ENCODE measurements around the gene TMEM260. TPM values are rescaled to one million over a fixed set of nuclear protein-coding genes. Genes with fewer than 3 reads are reported as not detected.

TMEM260 gene
- 12.1 TPM for total RNA-seq
- 10 to 100 TPM in 7 of 8 donors, 1 to 10 TPM in 1; 8.0 to 13.1 (median 10.8) TPM for polyA plus RNA-seq (ENCODE audit: insufficient read depth in 1 of 8, insufficient read length in 8 of 8, low replicate concordance in 1 of 8)
- long read RNA-seq, donor 1: 0 reads
- long read RNA-seq, donor 2: 0 reads
- long read RNA-seq, donor 3: 0 reads
- long read RNA-seq, donor 4, full-length matches to known transcripts: 1 of 1 reads
- long read RNA-seq, donor 4, partial matches to known transcripts: 0 of 1 reads
- long read RNA-seq, donor 4, other reads (novel, unspliced or antisense): 0 of 1 reads
- long read RNA-seq, donor 5, full-length matches to known transcripts: 2 of 2 reads
- long read RNA-seq, donor 5, partial matches to known transcripts: 0 of 2 reads
- long read RNA-seq, donor 5, other reads (novel, unspliced or antisense): 0 of 2 reads
- long read RNA-seq, donor 6: 0 reads
- long read RNA-seq, donor 7, full-length matches to known transcripts: 4 of 4 reads
- long read RNA-seq, donor 7, partial matches to known transcripts: 0 of 4 reads
- long read RNA-seq, donor 7, other reads (novel, unspliced or antisense): 0 of 4 reads
- long read RNA-seq, donor 8: 0 reads
- long read RNA-seq, donor 9, full-length matches to known transcripts: 1 of 1 reads
- long read RNA-seq, donor 9, partial matches to known transcripts: 0 of 1 reads
- long read RNA-seq, donor 9, other reads (novel, unspliced or antisense): 0 of 1 reads
- long read RNA-seq, donor 10, full-length matches to known transcripts: 4 of 4 reads
- long read RNA-seq, donor 10, partial matches to known transcripts: 0 of 4 reads
- long read RNA-seq, donor 10, other reads (novel, unspliced or antisense): 0 of 4 reads
- long read RNA-seq, donor 11: 0 reads

DNA sequence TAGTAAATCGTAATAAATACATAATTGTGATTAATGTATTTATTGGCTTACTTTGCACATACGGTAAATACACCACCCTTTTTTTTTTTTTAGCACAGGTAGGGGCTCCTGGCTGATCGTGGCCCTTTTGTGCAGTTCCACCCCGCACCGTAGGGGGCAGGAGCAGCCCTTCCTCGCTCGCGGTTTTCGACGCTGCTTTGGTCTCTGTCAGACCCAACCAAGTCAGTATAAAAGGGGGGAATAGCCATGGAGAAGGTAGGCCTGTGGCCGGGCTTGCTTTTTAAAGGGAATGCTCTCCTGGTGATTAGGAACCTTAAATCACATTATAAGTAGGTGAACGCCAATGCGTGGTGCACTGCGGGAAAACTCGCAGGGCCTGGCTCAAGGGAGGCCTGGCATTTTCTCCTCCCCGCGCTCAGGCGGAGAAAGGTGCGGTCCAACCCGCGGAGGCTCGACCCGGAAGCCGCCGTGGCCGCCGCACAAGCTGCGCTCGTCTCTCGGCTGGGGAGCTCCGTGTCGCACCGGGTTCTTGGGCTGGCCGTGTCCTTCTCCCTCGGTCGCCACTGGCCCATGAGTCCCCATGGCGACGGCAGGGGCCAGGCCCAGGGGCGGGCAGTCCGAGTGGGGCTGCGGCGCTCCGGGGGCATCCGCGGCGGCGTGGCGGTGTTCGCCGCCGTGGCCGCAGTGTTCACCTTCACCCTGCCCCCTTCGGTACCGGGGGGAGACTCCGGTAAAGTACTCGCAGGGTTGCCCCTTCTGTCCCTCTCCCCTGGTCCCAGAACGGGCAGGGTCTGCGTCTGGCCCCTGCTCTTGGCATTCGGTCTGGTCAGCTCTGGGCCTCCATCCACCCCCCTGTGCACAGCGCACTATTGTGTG lies at the start of gene TMEM260:
TMEM260 (plus strand) TSS at position 454 of the 876 bp plus-strand sequence; CDS start at position 571, 117 bp downstream.
- Histone ChIP-seq H3K27ac (ENCODE audit: low read length) (peak within 1 kb of the TSS; percentile 37), H3K4me3 (ENCODE audit: low read length) (peak within 1 kb of the TSS; percentile 90), H3K9me3 (replicated peaks; ENCODE audit: control insufficient read depth, low read depth, low read length) (no peaks in the 10 kb centered on the region), H3K27me3 (ENCODE audit: control insufficient read depth, insufficient read depth, low read length) (peaks cover under 1% of the 10 kb centered on the region), H3K36me3 (ENCODE audit: control insufficient read depth, insufficient read depth, low read length) (no peaks in the 10 kb centered on the region), H3K4me1 (ENCODE audit: control insufficient read depth, insufficient read depth, low read length) (peaks cover 5% of the 10 kb centered on the region)
- WGBS (ENCODE audit: insufficient coverage): under 1% methylated on average over 48 of the region's 60 CpGs
- peak; percentile 95 for DNase-seq

DNA sequence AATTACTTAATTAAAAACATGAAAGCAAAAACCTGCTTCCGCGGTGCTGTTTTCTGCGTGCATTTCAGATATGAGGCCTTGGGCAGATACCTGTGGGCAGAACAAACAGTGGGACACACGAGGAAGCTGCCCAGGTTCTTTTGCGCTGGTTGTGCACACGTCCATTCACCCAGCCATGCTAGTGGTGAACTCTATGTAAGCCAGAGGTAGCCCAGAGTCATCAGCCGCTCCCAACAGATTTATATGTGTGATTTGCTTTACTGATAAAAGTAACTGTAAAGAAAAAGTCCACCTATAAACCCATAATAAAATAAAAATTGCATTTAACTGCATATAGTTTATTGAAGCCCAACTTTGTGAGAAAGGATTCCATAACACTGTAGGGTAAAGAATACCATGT lies 47.1 kb upstream of the TMEM260 start:
- H3K27ac ChIP-seq (ENCODE audit: low read length): no peak overlapping the region
- H3K9me3 ChIP-seq (replicated peaks; ENCODE audit: control insufficient read depth, low read depth, low read length): no peaks in the 10 kb centered on the region
- WGBS (ENCODE audit: insufficient coverage): 89% methylated on average over 6 of the region's 7 CpGs
- H3K4me1 ChIP-seq (ENCODE audit: control insufficient read depth, insufficient read depth, low read length): no peaks in the 10 kb centered on the region
- no peaks in the 10 kb centered on the region for H3K27me3 ChIP-seq (ENCODE audit: control insufficient read depth, insufficient read depth, low read length)
- DNase-seq: no peak
- no peaks in the 10 kb centered on the region for H3K36me3 ChIP-seq (ENCODE audit: control insufficient read depth, insufficient read depth, low read length)
- no peak overlapping the region for H3K4me3 ChIP-seq (ENCODE audit: low read length)

DNA sequence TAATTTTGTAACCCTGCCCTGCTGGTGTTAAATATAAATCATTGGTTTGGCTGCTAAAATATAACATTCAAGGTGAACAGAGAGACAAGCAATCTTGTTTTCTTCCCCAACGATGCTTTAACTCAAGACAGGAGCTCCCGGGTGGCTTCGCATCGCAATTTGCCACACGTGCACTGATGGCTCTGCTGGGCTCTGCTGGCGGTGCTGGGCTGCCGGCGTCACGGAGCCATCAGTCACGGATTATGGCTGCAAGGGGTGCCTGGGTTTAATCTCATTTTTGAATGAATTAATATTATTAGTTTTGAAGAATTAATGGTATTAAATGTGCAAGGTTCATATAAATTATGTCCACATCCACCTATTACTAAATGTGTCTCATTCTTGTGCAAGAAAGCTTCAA lies 44.9 kb upstream of the TMEM260 start:
- Histone ChIP-seq H3K4me1 (ENCODE audit: control insufficient read depth, insufficient read depth, low read length) (no peaks in the 10 kb centered on the region), H3K4me3 (ENCODE audit: low read length) (no peak overlapping the region), H3K27me3 (ENCODE audit: control insufficient read depth, insufficient read depth, low read length) (no peaks in the 10 kb centered on the region), H3K27ac (ENCODE audit: low read length) (no peak overlapping the region), H3K9me3 (replicated peaks; ENCODE audit: control insufficient read depth, low read depth, low read length) (no peaks in the 10 kb centered on the region), H3K36me3 (ENCODE audit: control insufficient read depth, insufficient read depth, low read length) (no peaks in the 10 kb centered on the region)
- WGBS (ENCODE audit: insufficient coverage): 80% methylated on average over 6 of the region's 10 CpGs
- no peak for DNase-seq

DNA sequence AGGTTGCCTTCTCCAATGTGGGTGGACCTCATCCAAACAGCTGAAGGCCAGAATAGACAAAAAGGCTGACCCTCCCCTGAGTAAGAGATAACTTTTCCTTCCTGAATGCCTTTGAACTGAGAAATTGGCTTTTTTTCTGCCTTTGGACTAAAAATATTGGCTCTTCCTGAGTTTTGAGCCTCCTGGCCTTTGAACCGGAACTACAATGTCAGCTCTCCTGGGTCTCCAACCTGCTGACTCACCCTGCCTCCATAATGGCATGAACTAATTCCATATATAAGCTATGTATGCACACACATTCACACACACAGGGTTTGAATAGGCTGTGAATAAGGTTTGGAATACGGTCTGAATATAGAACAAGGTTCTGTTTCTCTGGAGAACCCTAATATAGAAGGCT lies 39.7 kb upstream of the TMEM260 start:
- no CpG with 5 or more reads among the region's 2 CpGs for WGBS (ENCODE audit: insufficient coverage)
- Histone ChIP-seq H3K4me3 (ENCODE audit: low read length) (no peak overlapping the region), H3K27ac (ENCODE audit: low read length) (no peak overlapping the region), H3K4me1 (ENCODE audit: control insufficient read depth, insufficient read depth, low read length) (no peaks in the 10 kb centered on the region), H3K36me3 (ENCODE audit: control insufficient read depth, insufficient read depth, low read length) (no peaks in the 10 kb centered on the region), H3K27me3 (ENCODE audit: control insufficient read depth, insufficient read depth, low read length) (no peaks in the 10 kb centered on the region), H3K9me3 (replicated peaks; ENCODE audit: control insufficient read depth, low read depth, low read length) (no peaks in the 10 kb centered on the region)
- DNase-seq: no peak

DNA sequence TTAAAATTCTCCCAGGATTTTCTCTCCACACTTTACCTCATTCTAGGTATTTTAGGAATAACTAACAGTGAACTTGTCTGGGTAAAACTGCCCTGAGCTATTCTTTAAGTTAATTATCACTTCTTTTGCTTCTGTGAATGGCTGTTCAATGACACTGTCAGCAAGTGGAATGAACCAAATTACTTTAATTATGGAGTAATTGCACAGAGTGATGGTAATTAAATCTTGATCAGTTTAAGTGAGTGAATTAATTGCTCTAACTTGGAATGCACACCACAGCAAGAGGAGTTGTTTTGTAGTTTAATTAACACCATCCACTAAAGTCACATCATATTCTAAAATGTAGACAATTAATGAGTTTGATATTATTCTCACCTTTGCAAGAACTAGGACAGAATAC lies 36.2 kb upstream of the TMEM260 start:
- no peak overlapping the region for H3K4me3 ChIP-seq (ENCODE audit: low read length)
- H3K27ac ChIP-seq (ENCODE audit: low read length): no peak overlapping the region
- H3K27me3 ChIP-seq (ENCODE audit: control insufficient read depth, insufficient read depth, low read length): no peaks in the 10 kb centered on the region
- no peaks in the 10 kb centered on the region for H3K4me1 ChIP-seq (ENCODE audit: control insufficient read depth, insufficient read depth, low read length)
- H3K36me3 ChIP-seq (ENCODE audit: control insufficient read depth, insufficient read depth, low read length): no peaks in the 10 kb centered on the region
- no peak for DNase-seq
- no peaks in the 10 kb centered on the region for H3K9me3 ChIP-seq (replicated peaks; ENCODE audit: control insufficient read depth, low read depth, low read length)

DNA sequence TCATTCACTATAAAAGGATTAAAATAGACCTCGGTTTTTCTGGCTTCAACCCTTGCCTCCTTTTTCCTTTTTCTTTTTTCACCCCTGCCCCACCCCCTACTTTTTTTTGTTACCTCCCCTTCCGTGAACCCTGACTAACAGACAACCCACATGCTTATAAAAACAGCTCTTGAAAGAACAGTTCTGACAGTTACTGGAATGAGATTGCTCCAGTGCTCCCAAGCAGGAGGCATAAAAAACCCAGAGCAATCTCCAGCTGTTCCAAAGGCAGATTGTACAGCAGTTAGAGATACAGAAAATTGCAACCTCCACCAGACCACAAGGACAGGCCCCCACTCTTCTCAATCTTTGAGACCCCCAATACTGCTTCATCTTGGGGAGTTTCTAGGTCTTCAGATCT lies 29.9 kb upstream of the TMEM260 start:
- 44% methylated on average over 2 of the region's 2 CpGs for WGBS (ENCODE audit: insufficient coverage)
- no peak for DNase-seq
- H3K9me3 ChIP-seq (replicated peaks; ENCODE audit: control insufficient read depth, low read depth, low read length): no peaks in the 10 kb centered on the region
- no peaks in the 10 kb centered on the region for H3K36me3 ChIP-seq (ENCODE audit: control insufficient read depth, insufficient read depth, low read length)
- H3K4me1 ChIP-seq (ENCODE audit: control insufficient read depth, insufficient read depth, low read length): no peaks in the 10 kb centered on the region
- H3K27me3 ChIP-seq (ENCODE audit: control insufficient read depth, insufficient read depth, low read length): no peaks in the 10 kb centered on the region
- no peak overlapping the region for H3K4me3 ChIP-seq (ENCODE audit: low read length)
- no peak overlapping the region for H3K27ac ChIP-seq (ENCODE audit: low read length)

DNA sequence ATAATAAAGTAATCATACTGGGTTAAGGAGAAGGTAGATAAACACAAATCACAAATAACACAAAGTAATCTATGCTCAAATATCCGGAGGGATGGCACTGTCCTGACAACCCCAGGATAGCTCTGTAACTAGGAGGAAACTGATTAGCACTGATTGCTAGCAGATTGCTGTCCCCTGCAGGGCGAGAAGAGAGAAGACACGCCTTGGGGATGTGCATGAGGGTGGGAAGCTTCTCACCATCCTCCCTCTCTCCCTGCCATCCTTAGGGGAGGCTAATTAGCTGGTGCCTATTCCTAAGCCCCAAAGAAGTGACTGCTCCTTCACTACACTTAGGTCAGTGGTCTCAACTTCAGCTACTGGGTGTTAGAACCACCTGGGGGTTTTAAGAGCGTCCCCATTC lies 27.0 kb upstream of the TMEM260 start:
- no peak for DNase-seq
- H3K27me3 ChIP-seq (ENCODE audit: control insufficient read depth, insufficient read depth, low read length): peaks cover 2% of the 10 kb centered on the region
- H3K4me3 ChIP-seq (ENCODE audit: low read length): no peak overlapping the region
- H3K9me3 ChIP-seq (replicated peaks; ENCODE audit: control insufficient read depth, low read depth, low read length): no peaks in the 10 kb centered on the region
- no peaks in the 10 kb centered on the region for H3K4me1 ChIP-seq (ENCODE audit: control insufficient read depth, insufficient read depth, low read length)
- H3K36me3 ChIP-seq (ENCODE audit: control insufficient read depth, insufficient read depth, low read length): no peaks in the 10 kb centered on the region
- H3K27ac ChIP-seq (ENCODE audit: low read length): no peak overlapping the region
- no CpG with 5 or more reads among the region's 4 CpGs for WGBS (ENCODE audit: insufficient coverage)

DNA sequence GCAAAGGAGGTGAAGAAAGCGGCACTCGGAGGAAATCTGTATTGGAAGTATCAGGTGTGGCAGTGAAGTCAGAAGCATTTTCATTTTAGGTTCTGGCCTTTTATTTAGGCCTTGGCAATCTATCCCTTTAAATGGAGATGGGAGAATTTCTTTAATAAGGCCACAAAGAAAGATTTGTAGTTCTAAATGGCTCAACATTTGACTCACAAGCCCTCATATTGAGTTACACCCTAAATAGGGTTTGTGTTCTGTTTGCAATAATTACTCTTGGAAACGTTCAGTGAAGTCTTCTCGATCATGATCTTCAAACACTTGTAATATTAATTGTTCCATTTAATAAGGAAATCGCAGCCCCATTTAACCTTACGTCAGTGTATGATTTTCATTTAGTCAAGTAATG lies 25.3 kb upstream of the TMEM260 start:
- WGBS (ENCODE audit: insufficient coverage): no CpG with 5 or more reads among the region's 6 CpGs
- Histone ChIP-seq H3K27me3 (ENCODE audit: control insufficient read depth, insufficient read depth, low read length) (peaks cover 2% of the 10 kb centered on the region), H3K36me3 (ENCODE audit: control insufficient read depth, insufficient read depth, low read length) (no peaks in the 10 kb centered on the region), H3K4me1 (ENCODE audit: control insufficient read depth, insufficient read depth, low read length) (no peaks in the 10 kb centered on the region), H3K27ac (ENCODE audit: low read length) (no peak overlapping the region), H3K4me3 (ENCODE audit: low read length) (no peak overlapping the region), H3K9me3 (replicated peaks; ENCODE audit: control insufficient read depth, low read depth, low read length) (no peaks in the 10 kb centered on the region)
- DNase-seq: no peak

DNA sequence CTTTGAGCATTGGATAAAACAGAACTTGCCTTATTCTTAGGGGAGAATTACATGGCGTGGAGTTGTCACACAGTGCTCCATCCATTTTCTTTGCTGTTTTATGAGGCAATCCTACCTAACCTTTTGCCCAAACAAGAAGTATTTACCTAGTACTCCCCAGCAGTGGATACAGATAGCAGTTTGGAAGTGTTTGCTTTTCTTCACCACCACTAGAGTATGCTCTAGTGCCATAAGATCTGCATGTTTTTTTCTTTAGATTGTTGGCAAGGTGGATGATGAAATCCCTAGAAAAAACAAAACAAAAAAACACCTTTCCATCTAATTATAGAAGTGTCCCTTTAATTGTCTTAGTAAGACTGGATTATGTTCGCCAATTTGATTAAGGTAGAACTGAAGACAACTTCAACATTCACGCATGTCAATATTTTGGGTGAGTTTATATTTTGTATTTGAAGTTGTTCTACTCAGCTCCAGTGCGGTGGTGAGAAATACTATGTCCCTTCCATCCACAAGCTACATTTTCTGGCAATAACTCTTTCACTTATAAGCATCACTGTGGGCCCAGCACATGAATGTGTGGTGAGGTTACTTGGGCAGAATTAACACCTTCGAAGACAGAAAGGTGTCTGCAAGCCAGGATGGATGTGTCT lies 23.6 kb upstream of the TMEM260 start:
- no peak overlapping the region for H3K4me3 ChIP-seq (ENCODE audit: low read length)
- H3K4me1 ChIP-seq (ENCODE audit: control insufficient read depth, insufficient read depth, low read length): no peaks in the 10 kb centered on the region
- H3K27ac ChIP-seq (ENCODE audit: low read length): no peak overlapping the region
- WGBS (ENCODE audit: insufficient coverage): 100% methylated on average over 1 of the region's 5 CpGs
- H3K36me3 ChIP-seq (ENCODE audit: control insufficient read depth, insufficient read depth, low read length): no peaks in the 10 kb centered on the region
- H3K9me3 ChIP-seq (replicated peaks; ENCODE audit: control insufficient read depth, low read depth, low read length): no peaks in the 10 kb centered on the region
- peak; percentile 22 for DNase-seq
- peaks cover 2% of the 10 kb centered on the region for H3K27me3 ChIP-seq (ENCODE audit: control insufficient read depth, insufficient read depth, low read length)
